IMR-90 (cell line): ENCODE measurements around the gene RNF215.

ENCODE experiments used
- CEBPB ChIP-seq: IDR thresholded peaks from 2 replicates; pipeline ENCODE4 v1.6.1; 2012; ENCODE audit warnings: low read depth, low read length, improper control_type of control experiment
- MAZ ChIP-seq: IDR thresholded peaks from 2 replicates; pipeline ENCODE4 v1.6.1; 2012; ENCODE audit warnings: low read depth, mild to moderate bottlenecking, low read length, improper control_type of control experiment, moderate library complexity, borderline replicate concordance
- POLR2A ChIP-seq: IDR thresholded peaks from 2 replicates; pipeline ENCODE4 v1.6.1; 2012; ENCODE audit warnings: mild to moderate bottlenecking, low read depth, low read length
- RAD21 ChIP-seq: IDR thresholded peaks from 2 replicates; pipeline ENCODE4 v1.6.1; 2012; ENCODE audit warnings: low read length, improper control_type of control experiment
- RFX5 ChIP-seq: IDR thresholded peaks from 2 replicates; pipeline ENCODE4 v1.8.0; 2012; ENCODE audit warnings: low read depth, mild to moderate bottlenecking, low read length, moderate library complexity
- TF ChIP-seq, protein P1 (sequence below): conservative IDR thresholded peaks from 2 replicates; pipeline ENCODE4 v1.5.1; 2012; ENCODE audit warnings: mild to moderate bottlenecking, low read depth, low read length, improper control_type of control experiment
- TF ChIP-seq, protein P2 (sequence below): fragments of 150-350 bp; IDR thresholded peaks from 2 replicates; pipeline ENCODE4 v1.6.1; 2017; ENCODE audit warnings: mild to moderate bottlenecking, antibody characterized with exemption, low read length, low read depth

DNA sequence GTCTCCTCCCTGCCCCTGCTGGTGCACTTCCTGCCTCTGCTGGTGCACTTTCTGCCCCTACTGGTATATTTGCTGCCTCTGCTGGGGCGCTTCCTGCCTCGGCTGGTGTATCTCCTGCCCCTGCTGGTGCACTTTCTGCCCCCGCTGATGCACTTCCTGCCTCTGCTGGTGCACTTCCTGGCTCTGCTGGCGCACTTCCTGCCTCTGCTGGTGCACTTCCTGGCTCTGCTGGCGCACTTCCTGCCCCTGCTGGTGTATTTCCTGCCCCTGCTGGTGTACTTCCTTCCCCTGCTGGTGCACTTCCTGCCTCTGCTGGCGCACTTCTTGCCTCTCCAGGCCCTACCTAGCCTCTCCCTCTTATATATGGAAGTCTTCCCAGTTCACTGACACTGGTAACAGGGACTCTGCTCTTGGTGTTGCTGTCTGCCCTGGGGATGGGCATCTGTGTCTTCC is 48.5 kb upstream of the RNF215 start:
- TF ChIP-seq, protein P1, sequence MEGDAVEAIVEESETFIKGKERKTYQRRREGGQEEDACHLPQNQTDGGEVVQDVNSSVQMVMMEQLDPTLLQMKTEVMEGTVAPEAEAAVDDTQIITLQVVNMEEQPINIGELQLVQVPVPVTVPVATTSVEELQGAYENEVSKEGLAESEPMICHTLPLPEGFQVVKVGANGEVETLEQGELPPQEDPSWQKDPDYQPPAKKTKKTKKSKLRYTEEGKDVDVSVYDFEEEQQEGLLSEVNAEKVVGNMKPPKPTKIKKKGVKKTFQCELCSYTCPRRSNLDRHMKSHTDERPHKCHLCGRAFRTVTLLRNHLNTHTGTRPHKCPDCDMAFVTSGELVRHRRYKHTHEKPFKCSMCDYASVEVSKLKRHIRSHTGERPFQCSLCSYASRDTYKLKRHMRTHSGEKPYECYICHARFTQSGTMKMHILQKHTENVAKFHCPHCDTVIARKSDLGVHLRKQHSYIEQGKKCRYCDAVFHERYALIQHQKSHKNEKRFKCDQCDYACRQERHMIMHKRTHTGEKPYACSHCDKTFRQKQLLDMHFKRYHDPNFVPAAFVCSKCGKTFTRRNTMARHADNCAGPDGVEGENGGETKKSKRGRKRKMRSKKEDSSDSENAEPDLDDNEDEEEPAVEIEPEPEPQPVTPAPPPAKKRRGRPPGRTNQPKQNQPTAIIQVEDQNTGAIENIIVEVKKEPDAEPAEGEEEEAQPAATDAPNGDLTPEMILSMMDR: no peak
- TF ChIP-seq, protein P2, sequence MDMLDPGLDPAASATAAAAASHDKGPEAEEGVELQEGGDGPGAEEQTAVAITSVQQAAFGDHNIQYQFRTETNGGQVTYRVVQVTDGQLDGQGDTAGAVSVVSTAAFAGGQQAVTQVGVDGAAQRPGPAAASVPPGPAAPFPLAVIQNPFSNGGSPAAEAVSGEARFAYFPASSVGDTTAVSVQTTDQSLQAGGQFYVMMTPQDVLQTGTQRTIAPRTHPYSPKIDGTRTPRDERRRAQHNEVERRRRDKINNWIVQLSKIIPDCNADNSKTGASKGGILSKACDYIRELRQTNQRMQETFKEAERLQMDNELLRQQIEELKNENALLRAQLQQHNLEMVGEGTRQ: no peak
- TF ChIP-seq RFX5: no peak
- TF ChIP-seq RAD21: no peak
- no peak for TF ChIP-seq POLR2A
- TF ChIP-seq MAZ: no peak
- no peak for TF ChIP-seq CEBPB
